ENCODE measurements around the gene GRIN1.

Gene GRIN1

GRCh38 chr9:137136261-137136880 is 2.6 kb upstream of the GRIN1 start:
- peaks cover 80% of the 10 kb centered on the region for H3K27me3 Mint-ChIP-seq
- ATAC-seq: no peak
- no peaks in the 10 kb centered on the region for H3K9me3 Mint-ChIP-seq
- H3K4me3 Mint-ChIP-seq: no peak overlapping the region
- peaks cover 13% of the 10 kb centered on the region for H3K4me1 Mint-ChIP-seq
- DNase-seq: no peak
- H3K27ac Mint-ChIP-seq: no peak overlapping the region

GRCh38 chr9:137136881-137137607 is 1.9 kb upstream of the GRIN1 start:
- H3K4me3 Mint-ChIP-seq: no peak overlapping the region
- no peak for DNase-seq
- no peak overlapping the region for H3K27ac Mint-ChIP-seq
- no peak for ATAC-seq
- H3K4me1 Mint-ChIP-seq: peaks cover 13% of the 10 kb centered on the region
- H3K27me3 Mint-ChIP-seq: peaks cover 86% of the 10 kb centered on the region
- H3K9me3 Mint-ChIP-seq: no peaks in the 10 kb centered on the region

- ATAC-seq (no peak), DNase-seq (peak in 1 of 2 donors; percentile 17)
- H3K27me3 Mint-ChIP-seq: peaks cover 89% of the 10 kb centered on the region
- no peaks in the 10 kb centered on the region for H3K9me3 Mint-ChIP-seq
- peaks cover 13% of the 10 kb centered on the region for H3K4me1 Mint-ChIP-seq
- peak overlapping the region in 1 of 2 donors; percentile 25 for H3K4me3 Mint-ChIP-seq
- no peak overlapping the region for H3K27ac Mint-ChIP-seq
These were observed 764 bp upstream of the GRIN1 start for GRCh38 chr9:137138058-137138721.

- DNase-seq: no peak
- Mint-ChIP-seq H3K4me3 (no peak overlapping the region), H3K27ac (no peak overlapping the region), H3K9me3 (no peaks in the 10 kb centered on the region), H3K27me3 (peaks cover 97% of the 10 kb centered on the region), H3K4me1 (peaks cover 13% of the 10 kb centered on the region)
- ATAC-seq: no peak
These were observed 655 bp downstream of the GRIN1 start for GRCh38 chr9:137139468-137140150.

GRCh38 chr9:137140151-137141012 is 1.4 kb downstream of the GRIN1 start:
- no peak for DNase-seq
- no peak overlapping the region for H3K4me3 Mint-ChIP-seq
- ATAC-seq: no peak
- H3K9me3 Mint-ChIP-seq: no peaks in the 10 kb centered on the region
- peaks cover 92% of the 10 kb centered on the region for H3K27me3 Mint-ChIP-seq
- H3K4me1 Mint-ChIP-seq: peaks cover 13% of the 10 kb centered on the region
- no peak overlapping the region for H3K27ac Mint-ChIP-seq

- Mint-ChIP-seq H3K9me3 (no peaks in the 10 kb centered on the region), H3K4me3 (no peak overlapping the region), H3K27me3 (peaks cover 91% of the 10 kb centered on the region)
These were observed 2.3 kb downstream of the GRIN1 start for GRCh38 chr9:137141050-137141810.

GRCh38 chr9:137141976-137142936 is 3.3 kb downstream of the GRIN1 start:
- H3K27ac Mint-ChIP-seq: no peak overlapping the region
- no peaks in the 10 kb centered on the region for H3K9me3 Mint-ChIP-seq
- ATAC-seq (no peak), DNase-seq (no peak)
- H3K27me3 Mint-ChIP-seq: peaks cover 91% of the 10 kb centered on the region
- H3K4me1 Mint-ChIP-seq: peaks cover 13% of the 10 kb centered on the region
- H3K4me3 Mint-ChIP-seq: no peak overlapping the region

More at GRCh38 chr9:137141050-137141810, 2.3 kb downstream of the GRIN1 start:
- ATAC-seq: no peak
- peaks cover 13% of the 10 kb centered on the region for H3K4me1 Mint-ChIP-seq
- no peak overlapping the region for H3K27ac Mint-ChIP-seq
- no peak for DNase-seq

- no peak overlapping the region for H3K4me3 Mint-ChIP-seq
- peaks cover 89% of the 10 kb centered on the region for H3K27me3 Mint-ChIP-seq
These were observed 4.5 kb downstream of the GRIN1 start for GRCh38 chr9:137143459-137143858.

GRCh38 chr9:137145731-137146526 is 7.0 kb downstream of the GRIN1 start:
- Mint-ChIP-seq H3K27me3 (peaks cover 69% of the 10 kb centered on the region), H3K4me3 (no peak overlapping the region), H3K27ac (no peak overlapping the region), H3K4me1 (peaks cover 10% of the 10 kb centered on the region), H3K9me3 (no peaks in the 10 kb centered on the region)
- DNase-seq (no peak), ATAC-seq (peak; percentile 5)

More at GRCh38 chr9:137143459-137143858, 4.5 kb downstream of the GRIN1 start:
- peaks cover 4% of the 10 kb centered on the region for H3K4me1 Mint-ChIP-seq
- no peaks in the 10 kb centered on the region for H3K9me3 Mint-ChIP-seq
- DNase-seq (no peak), ATAC-seq (no peak)
- H3K27ac Mint-ChIP-seq: no peak overlapping the region

- DNase-seq (no peak), ATAC-seq (no peak)
- H3K27ac Mint-ChIP-seq: no peak overlapping the region
- H3K4me3 Mint-ChIP-seq: no peak overlapping the region
- H3K4me1 Mint-ChIP-seq: peaks cover 16% of the 10 kb centered on the region
- H3K9me3 Mint-ChIP-seq: no peaks in the 10 kb centered on the region
- peaks cover 63% of the 10 kb centered on the region for H3K27me3 Mint-ChIP-seq
These were observed 7.6 kb downstream of the GRIN1 start for GRCh38 chr9:137146527-137146918.

- DNase-seq: no peak
- Mint-ChIP-seq H3K4me1 (peaks cover 22% of the 10 kb centered on the region), H3K4me3 (no peak overlapping the region), H3K27ac (no peak overlapping the region), H3K9me3 (no peaks in the 10 kb centered on the region), H3K27me3 (peaks cover 56% of the 10 kb centered on the region)
- ATAC-seq: no peak
These were observed 8.3 kb downstream of the GRIN1 start for GRCh38 chr9:137147091-137147792.

- ATAC-seq (no peak), DNase-seq (no peak)
- H3K9me3 Mint-ChIP-seq: no peaks in the 10 kb centered on the region
- peaks cover 51% of the 10 kb centered on the region for H3K27me3 Mint-ChIP-seq
- H3K4me1 Mint-ChIP-seq: peaks cover 22% of the 10 kb centered on the region
- H3K27ac Mint-ChIP-seq: no peak overlapping the region
- no peak overlapping the region for H3K4me3 Mint-ChIP-seq
These were observed 8.8 kb downstream of the GRIN1 start for GRCh38 chr9:137147793-137148160.

Measured in stimulated activated naive CD8-positive, alpha-beta T cell treated with anti-CD3 and anti-CD28 coated beads, Interleukin-15, amount 100 ng/mL, for 72 hours (primary cell).